Fibroblast of lung (primary cell): Measurements from ENCODE around the gene PCGF5.

Experiments used
- CTCF ChIP-seq, 2 donors: IDR thresholded peaks in 1 of 2; conservative IDR thresholded peaks in 1 of 2; 1 replicate in 1 of 2; 2 replicates in 1 of 2; pipeline ENCODE4 v1.5.1; 2011 to 2012; ENCODE audit warnings: low read length in 2 of 2, control low read depth in 1 of 2, inconsistent platforms in 1 of 2, low read depth in 1 of 2, mild to moderate bottlenecking in 1 of 2
- EZH2 ChIP-seq: IDR thresholded peaks from 2 replicates; pipeline ENCODE4 v1.5.1; 2012; ENCODE audit warnings: low read length, control low read depth, mild to moderate bottlenecking; ENCODE audit errors: missing control alignments

- TF ChIP-seq CTCF (conservative IDR thresholded peaks at IDR 0.05 in 1 of 2, IDR thresholded peaks at IDR 0.05 in 1 of 2; ENCODE audit: low read depth in 1 of 2, low read length in 2 of 2) = no peak
- TF ChIP-seq EZH2 = no peak
Observed at GRCh38 chr10:91307489-91307888, 87.0 kb downstream of the PCGF5 start.
